NCI-H2196 treated with DMSO at 0.1 percent for 48 hours (cell line): ENCODE results near the gene AFG1L.
"Not testable (repeated sequence)": the region's sequence is repeated elsewhere in the genome, so short reads cannot be mapped to it uniquely, and the experiment has no call there.

Source experiments
- DNase-seq: peaks from one replicate; lab custom pipeline; 2025; ENCODE audit not compliant: unreplicated experiment; lab: John Stamatoyannopoulos, UW

AFG1L gene

DNA sequence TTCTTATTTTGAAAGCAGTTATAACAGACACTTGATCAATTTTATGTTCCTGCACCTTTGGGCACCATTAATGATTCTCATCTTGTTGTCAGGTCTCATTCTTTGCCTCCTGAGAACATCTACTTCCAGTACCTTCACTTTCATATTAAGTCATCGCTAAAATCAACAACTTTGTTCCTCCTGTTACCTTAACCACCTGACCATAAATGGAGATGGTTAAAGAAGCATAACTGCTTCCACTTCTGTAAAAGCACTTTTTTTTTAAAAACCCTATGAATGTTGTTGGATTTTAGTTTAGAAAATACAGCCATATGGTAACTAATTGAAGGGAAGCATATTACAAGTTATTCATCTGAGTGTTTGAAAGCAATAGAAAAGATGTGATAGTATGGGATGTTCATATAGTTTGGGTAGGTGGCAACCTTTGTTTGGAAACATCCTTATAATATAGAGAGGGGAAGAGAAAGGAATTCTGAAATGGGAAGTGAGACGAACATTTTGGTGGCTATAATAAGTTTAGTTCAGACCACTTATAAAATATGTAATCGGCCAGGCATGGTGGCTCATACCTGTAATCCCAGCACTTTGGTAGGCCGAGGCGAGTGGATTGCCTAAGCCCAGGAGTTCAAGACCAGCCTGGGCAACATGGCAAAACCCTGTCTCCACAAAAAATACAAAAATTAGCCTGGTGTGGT lies 53.9 kb downstream of the AFG1L start:
- DNase-seq = no peak

DNA sequence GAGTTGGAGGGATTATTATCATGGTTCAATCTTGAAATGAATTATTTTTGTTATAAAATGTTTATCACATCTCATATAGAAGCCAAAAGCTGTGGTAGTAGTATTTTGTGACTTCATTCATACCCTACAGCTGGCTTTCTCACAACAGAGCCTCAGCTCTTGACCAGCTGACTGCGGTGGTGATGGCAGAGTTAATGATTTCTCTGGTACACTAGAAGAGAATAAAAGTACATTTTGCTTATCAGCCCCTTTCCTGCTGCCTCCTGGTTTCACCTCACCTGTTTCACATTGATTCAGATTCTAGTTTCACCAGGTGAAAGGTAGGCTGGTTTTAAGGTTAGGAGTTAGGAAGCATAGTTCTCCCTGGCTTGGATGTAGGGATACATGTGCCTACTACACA lies 55.7 kb downstream of the AFG1L start:
- DNase-seq = no peak

DNA sequence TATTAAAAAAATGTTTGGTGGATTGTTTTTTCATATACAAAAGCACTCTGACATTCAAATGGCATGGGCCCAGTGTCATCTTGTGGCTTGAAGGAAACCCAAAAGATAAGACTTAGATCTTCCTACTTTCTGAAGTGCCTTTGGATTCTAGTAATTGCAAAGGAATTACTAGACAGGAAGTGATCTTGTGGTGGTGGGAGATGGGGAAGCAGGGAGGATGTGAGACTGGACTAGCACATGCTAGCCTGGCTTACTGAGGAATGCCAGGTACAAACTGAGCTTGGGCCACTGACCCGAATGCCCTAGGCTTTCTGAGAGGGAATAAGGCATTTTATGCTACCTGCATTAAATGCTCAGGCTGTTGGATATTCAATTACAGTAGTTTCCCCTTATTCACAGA lies 59.0 kb downstream of the AFG1L start:
- DNase-seq = no peak

DNA sequence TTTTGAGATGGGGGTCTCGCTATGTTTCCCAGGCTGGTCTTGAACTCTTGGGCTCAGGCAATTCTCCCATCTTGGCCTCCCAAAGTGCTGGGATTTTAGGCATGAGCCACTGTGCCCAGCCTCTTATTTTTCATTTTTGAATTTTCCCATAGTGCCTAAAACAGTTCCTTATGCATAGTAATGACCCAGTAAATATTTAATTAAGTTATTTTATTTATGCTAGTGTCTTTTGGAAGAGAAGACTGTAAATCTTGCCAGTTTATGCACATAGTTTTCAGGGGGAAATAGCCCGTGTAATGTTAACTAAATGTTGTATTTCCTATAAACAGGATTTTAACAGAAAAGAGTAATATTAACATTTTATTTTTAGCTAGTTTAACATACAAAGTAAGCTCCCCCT lies 60.3 kb downstream of the AFG1L start:
- DNase-seq = no peak

DNA sequence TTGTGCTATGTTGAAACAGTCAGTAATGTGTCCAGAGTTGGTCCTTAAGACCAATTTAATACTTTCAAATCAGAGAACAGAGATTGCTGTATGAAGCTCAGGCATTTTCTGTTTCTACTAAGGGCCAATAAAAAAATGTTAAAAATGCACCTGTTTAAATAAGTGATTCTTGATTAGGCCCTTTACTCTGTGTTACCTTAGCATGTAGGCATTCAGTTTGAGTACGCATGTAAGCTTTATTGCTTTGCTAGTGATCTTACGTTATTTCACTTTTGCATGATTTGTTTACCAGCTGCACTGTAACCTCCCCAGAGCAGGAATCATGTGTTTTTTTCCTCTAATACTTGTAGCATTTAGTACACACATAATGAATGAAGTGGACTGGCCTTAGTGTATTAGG lies 61.0 kb downstream of the AFG1L start:
- no peak for DNase-seq

DNA sequence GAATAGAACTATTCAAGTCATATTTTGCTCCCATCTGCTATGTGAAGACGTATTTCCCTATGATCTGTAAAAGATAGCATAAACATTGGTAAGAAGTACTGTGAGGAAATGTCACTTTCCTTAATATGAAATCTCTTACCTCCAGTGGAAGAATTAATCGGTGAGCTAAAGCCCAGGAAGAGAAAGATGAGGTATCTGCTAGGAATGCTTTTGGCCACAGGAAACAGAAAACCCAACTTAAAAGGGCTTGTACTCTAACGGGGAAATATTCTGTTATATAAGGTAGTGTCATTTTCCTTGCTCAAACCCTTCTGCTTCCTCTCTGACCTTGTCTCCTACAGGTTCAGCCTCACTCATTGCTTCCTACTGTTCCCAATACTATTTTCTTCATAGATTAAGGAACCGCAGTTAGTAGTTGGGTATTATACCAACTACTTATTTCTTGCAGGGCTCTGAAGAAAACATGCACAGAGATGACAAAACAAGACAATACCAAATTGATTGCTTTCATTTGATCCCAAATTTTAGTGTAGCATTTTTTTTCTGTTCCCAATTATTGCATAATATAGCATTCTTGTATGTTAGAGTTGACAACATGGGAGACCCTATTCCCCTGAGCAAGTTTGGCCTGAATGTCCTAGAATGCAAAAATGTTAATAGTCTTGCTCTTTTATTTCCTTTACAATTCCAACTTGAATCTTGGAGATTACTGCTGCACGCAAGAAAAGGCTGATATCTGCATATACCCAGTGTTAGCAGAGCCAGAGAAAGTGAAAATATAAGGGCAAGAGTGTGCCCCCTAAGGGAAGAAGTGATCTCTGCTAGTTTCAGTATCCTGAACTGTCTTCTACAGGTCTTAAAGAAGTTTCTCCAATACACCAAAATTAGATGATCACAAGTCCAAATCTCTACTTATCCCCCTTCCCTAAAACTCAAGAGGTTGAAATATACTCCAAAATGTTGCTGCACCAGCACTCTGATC lies 65.3 kb downstream of the AFG1L start:
- DNase-seq = no peak

DNA sequence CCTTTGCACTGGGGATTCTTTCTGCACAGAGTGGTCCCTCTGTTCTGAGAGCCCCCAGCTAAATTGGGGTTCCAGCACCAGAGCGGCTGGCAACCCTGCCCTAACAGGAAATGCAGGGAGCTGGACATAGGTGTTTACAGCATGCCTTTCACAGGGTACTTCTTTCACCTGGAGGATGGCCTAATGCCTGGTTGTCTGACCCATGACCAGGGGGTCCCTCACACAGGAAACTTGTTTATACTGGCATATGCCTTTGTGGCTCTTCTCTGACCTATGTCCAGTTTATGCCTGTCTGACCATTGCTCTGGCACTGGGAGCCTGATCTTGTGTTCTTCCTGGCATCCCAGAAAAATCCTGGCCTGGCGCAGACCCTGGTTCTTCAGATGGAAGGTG lies 66.1 kb downstream of the AFG1L start:
- no peak for DNase-seq

DNA sequence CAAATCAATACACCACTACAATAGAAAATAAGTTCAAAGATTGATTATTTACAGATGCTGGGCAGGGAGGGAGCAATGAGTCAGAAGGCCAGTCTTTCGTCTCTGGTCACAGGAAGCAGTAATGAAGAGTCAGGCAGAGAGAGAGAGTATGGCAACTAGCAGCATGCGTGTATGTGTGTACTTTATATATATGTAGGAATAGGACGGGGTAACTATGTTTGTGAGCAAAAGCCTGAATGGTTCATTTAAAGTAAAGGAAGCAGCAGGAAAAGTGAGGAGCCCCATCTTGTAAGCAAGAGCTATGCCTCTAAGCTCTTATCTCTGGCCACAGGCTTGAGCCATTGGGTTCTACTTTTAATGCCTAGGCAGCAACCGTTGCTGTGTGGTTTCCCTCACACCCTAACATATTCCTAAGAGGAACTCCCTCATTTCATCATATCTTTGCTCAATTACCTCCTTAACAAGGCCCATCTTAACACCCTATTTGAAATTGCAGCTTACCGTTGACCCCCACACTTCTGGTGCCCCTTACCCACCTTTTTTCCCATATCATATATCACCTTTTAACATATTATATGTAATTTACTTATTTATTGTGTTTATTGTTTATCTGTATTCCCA lies 66.6 kb downstream of the AFG1L start:
- no peak for DNase-seq

DNA sequence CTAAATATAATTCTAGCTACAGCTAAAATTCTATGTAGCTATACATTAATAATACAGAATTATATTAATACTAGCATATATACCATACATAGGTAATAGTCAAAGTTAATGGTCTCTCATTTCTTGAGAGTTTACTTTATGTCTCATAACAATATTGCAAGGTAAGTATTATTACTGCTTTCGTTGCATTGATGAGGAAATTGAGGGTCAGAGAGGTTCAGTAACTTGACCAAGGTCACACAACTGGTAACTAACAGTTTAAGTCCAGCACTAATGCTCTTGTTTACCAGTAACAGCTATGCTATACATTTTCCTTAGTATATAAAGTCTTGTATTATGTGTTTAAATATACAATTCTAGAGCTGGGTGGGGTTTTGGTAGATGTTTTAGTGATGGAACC lies 67.6 kb downstream of the AFG1L start:
- DNase-seq = no peak

DNA sequence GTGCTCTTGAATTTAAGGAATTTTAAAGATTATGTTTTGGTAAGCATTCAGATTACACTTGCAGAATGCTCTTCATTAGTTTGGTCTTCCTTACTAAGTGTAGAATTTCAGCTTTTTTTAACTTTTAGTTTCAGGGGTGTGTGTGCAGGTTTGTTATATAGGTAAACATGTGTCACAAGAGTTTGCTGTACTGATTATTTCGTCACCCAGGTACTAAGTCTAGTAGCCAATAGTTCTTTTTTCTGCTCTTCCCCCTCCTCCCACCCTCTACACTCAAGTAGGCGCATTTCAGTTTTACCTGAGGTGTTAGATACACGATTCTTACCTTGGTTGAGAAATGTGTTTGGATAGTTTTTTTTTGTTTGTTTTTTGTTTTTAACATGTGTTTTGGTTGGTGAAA lies 68.3 kb downstream of the AFG1L start:
- no peak for DNase-seq

DNA sequence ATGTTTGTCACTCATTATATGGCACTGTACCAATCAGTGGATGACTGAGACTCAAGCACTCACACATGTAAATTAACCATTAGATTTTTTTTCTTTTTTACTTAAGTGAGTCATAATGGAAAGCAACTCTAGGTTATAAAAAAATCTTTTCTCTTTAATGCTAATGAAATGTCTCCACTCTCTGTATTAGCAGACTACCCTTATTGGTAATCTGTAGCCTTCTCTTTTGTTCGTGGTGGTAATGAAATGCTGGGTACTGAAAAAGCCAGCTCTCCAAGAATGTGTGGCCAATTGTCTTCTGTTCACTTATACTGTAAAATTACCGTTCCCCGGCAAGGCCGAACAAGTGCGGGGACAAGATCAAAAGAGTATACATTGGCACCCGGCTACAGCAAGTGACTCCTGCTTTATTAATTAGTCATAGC lies 69.0 kb downstream of the AFG1L start:
- no peak for DNase-seq

DNA sequence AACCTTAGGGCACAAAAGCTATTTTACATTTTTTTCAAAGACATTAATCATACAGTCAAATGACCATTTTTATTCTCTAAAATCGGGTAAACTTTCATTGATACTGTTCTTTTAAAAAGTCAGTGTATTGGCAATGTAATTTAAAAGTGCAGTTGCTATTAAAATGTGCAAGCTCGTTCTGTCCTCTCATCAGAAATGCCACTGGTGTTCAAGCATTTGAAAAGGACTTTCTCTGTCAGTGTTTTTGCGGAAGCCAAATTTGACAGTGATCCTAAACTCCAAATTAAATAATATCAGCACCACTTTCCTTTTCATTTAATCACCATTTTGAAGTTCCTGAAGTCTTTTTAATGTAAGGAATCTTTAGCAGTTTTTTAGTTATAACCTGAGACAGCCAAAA lies 69.6 kb downstream of the AFG1L start:
- DNase-seq = no peak

DNA sequence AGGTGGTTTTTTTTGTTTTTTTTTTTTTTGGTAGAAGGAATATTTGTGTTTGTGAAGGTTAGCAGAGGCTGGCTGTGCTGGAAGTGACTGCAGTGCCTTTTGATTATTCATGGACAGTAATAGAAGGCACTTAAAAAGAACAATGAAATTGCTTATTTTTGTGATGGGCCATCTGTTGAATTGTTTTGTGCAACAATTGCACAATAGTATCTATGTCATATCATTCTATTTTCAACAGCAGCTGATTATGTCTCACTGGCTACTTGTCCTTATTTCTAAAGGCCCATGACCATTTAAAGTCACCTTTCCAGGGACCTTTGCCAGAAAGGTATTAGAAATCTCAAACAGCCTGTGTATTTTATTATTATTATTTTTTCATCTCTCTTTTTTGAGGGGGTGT lies 70.6 kb downstream of the AFG1L start:
- DNase-seq = no peak

DNA sequence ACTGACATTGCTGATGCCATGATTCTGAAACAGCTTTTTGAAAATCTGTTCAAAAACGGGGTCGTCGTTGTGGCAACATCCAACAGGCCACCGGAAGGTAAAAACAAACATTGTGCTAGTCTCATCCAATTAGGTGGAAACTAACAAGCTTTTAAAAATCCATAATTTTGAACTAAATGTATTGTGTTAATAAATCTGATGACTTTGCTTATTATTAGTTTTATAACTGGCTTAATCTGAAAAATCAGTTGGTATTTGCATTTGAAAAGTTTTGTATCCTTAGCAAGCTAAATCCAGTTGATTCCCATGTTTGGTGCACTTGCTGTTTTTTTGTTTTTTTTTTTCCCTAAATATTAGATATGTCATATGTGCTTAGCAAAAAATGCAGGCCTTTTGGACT lies 71.4 kb downstream of the AFG1L start:
- no peak for DNase-seq

DNA sequence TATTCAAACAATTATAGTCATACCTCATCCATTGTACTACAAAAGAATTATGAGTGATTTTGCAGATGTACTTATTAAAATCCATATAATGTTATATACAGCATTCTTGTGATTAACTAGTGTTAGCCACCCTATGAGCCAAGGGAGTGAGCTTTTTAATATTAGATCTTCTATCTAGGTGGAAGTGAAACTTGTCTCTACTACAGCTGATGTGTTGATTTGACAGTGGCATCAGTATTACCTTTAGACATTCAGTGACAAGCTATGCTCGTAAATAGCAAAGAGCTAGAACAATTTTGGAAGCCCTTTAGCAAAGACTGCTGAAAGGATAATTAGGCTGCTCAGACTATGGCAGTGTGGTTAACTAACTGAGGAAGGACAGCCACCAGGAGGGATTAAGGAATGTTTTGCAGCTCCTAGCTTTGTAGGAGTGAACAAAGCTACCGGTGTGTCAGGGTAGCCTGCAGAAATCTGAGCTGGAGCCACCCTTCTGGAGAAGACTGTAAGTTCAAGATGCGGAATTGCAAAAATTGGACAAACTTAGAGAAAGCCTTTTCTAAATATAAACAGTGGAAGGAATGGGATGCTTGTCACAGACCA lies 73.7 kb downstream of the AFG1L start:
- no peak for DNase-seq

DNA sequence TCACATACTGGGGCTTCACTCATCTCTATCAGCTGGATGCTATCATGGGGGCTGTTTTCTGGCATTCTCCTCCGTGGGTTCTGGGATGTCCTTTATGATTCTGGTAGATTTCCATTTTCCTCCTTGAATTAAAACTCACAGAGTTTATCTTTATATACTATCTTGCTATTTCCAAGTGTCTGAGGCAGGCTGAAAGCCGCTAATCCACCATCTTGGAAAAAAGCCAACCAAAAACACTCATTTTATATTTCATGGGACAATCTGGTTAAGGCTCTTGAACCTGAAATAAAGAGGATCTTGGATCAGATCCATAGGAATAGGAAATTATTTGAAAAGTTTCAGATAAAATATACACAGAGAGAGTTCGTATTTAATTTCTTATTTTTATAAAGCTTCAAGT lies 86.0 kb downstream of the AFG1L start:
- DNase-seq = no peak

DNA sequence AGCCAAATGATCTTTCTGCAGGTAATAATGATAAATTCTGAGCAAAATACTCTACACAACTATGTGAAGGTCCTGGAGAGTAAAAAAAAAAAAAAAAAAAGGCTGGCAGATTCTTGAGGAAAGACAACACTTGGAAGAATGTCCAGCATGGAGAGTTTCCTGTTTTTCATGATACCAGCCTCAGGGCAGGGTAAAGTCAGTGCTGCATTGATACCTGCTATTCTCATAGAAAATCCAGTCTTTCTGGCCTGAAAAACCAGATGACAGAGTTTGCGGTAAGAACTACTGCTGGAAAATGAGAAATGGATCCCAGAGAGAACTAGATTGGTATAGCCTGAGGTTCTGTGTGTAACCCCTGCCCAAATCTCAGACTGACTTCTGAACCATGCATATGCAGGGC lies 89.1 kb downstream of the AFG1L start:
- DNase-seq = no peak

DNA sequence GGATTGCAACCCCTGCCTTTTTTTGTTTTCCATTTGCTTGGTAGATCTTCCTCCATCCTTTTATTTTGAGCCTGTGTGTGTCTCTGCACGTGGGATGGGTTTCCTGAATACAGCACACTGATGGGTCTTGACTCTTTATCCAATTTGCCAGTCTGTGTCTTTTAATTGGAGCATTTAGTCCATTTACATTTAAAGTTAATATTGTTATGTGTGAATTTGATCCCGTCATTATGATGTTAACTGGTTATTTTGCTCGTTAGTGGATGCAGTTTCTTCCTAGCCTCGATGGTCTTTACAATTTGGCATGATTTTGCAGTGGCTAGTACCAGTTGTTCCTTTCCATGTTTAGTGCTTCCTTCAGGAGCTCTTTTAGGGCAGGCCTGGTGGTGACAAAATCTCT lies 94.3 kb downstream of the AFG1L start:
- not testable (repeated sequence) for DNase-seq

DNA sequence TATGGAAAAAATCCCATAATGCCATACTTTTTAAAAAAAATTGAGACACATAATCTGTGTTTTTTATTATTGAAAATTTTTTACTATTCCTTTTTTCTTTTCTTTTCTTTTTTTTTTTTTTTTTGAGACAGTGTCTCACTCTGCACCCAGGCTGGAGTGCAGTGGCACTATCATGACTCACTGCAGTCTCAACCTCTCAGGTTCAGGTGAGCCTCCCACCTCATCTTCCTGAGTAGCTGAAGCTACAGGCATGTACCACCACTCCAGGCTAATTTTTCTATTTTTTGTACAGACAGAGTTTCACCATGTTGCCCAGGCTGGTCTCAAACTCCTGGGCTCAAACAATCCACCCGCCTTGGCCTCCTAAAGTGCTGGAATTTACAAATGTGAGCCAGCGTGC lies 100.4 kb downstream of the AFG1L start:
- DNase-seq = no peak

DNA sequence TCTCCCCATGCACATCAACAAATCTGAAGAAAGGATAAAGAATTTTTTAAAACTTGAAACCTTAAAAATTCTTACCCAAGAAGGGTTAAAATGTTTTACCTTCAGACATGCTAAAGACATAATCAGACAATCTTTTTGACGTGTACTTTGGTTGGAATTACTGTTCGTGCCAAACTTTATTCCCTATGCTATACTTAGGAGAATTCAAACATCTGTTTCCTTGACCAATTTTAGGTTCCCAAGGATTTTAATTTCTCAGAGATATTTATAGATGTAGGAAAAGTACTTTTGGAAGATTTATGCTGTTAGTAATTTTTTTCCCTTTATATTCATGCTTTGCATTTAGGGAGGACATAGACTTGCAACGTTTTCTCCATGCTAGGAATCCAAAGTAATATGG lies 108.4 kb downstream of the AFG1L start:
- DNase-seq = no peak

DNA sequence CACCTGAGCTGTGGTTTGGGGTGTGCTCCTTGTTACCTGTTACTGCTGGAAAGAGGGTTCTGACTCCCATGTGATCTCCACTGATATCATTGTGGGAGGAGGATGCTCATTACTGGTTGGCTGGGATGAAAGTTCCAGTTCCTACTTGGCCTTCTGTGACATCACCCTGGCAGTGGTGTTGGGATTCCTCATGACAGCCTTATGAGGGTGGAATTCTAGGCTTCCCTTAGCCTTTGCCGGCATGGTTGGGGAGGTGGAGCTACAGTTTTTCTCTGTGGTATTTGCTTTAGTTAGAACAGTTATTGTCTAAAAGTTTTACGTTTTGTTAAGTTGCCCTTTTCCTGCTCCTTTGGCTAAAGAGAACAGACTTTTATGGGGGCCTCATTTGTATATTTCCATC lies 112.1 kb downstream of the AFG1L start:
- no peak for DNase-seq
